ENCODE data around the gene SGIP1. TPM values are rescaled to one million over a fixed set of nuclear protein-coding genes. Genes with fewer than 3 reads are reported as not detected.
A peak's percentile ranks its signal among the peaks of the same experiment; 100 is the strongest.

The SGIP1 gene
- total RNA-seq, 1 donor from 2014 or later: 12.4 TPM

- no peak overlapping the region for H3K4me3 ChIP-seq
- intact Hi-C loops (cut with DNase I): no loop called here
- H3K27me3 ChIP-seq (ENCODE audit: low read depth): no peaks in the 10 kb centered on the region
- ATAC-seq (peak; percentile 29 to 48), DNase-seq (peak; percentile 54)
- TF ChIP-seq CTCF (IDR thresholded peaks at IDR 0.05): no peak
- H3K27ac ChIP-seq: no peak overlapping the region
- H3K36me3 ChIP-seq: no peaks in the 10 kb centered on the region
- H3K4me1 ChIP-seq: peaks cover 3% of the 10 kb centered on the region
- H3K9me3 ChIP-seq: no peaks in the 10 kb centered on the region
Measured at GRCh38 chr1:66648901-66649595, 115.1 kb downstream of the SGIP1 start.

- Histone ChIP-seq H3K27me3 (ENCODE audit: low read depth) (no peaks in the 10 kb centered on the region), H3K4me1 (peaks cover 3% of the 10 kb centered on the region), H3K9me3 (no peaks in the 10 kb centered on the region), H3K27ac (no peak overlapping the region), H3K4me3 (no peak overlapping the region), H3K36me3 (no peaks in the 10 kb centered on the region)
- DNase-seq (no peak), ATAC-seq (no peak)
- TF ChIP-seq CTCF (IDR thresholded peaks at IDR 0.05): no peak
- intact Hi-C loops (cut with DNase I): no loop called here
Measured at GRCh38 chr1:66652556-66652955, 118.6 kb downstream of the SGIP1 start.

- H3K9me3 ChIP-seq: no peaks in the 10 kb centered on the region
- intact Hi-C loops (cut with DNase I): no loop called here
- no peaks in the 10 kb centered on the region for H3K36me3 ChIP-seq
- no peak for ATAC-seq
- no peak overlapping the region for H3K27ac ChIP-seq
- no peaks in the 10 kb centered on the region for H3K4me1 ChIP-seq
- no peak overlapping the region for H3K4me3 ChIP-seq
- no peaks in the 10 kb centered on the region for H3K27me3 ChIP-seq (ENCODE audit: low read depth)
- no peak for DNase-seq
- no peak for TF ChIP-seq CTCF (IDR thresholded peaks at IDR 0.05)
Measured at GRCh38 chr1:66654643-66655042, 120.7 kb downstream of the SGIP1 start.

GRCh38 chr1:66671455-66671854 is 137.5 kb downstream of the SGIP1 start:
- DNase-seq (no peak), ATAC-seq (no peak)
- no peak overlapping the region for H3K4me3 ChIP-seq
- H3K9me3 ChIP-seq: no peaks in the 10 kb centered on the region
- H3K27me3 ChIP-seq (ENCODE audit: low read depth): no peaks in the 10 kb centered on the region
- TF ChIP-seq CTCF (IDR thresholded peaks at IDR 0.05): no peak
- H3K4me1 ChIP-seq: no peaks in the 10 kb centered on the region
- intact Hi-C loops (cut with DNase I): no loop called here
- no peak overlapping the region for H3K27ac ChIP-seq
- no peaks in the 10 kb centered on the region for H3K36me3 ChIP-seq

- TF ChIP-seq CTCF (IDR thresholded peaks at IDR 0.05): no peak
- no peak overlapping the region for H3K27ac ChIP-seq
- DNase-seq (no peak), ATAC-seq (no peak)
- no peaks in the 10 kb centered on the region for H3K27me3 ChIP-seq (ENCODE audit: low read depth)
- intact Hi-C loops (cut with DNase I): no loop called here
- H3K4me1 ChIP-seq: no peaks in the 10 kb centered on the region
- H3K4me3 ChIP-seq: no peak overlapping the region
- H3K9me3 ChIP-seq: no peaks in the 10 kb centered on the region
- no peaks in the 10 kb centered on the region for H3K36me3 ChIP-seq
Measured at GRCh38 chr1:66676613-66677298, 142.8 kb downstream of the SGIP1 start.
